SK-N-SH (cell line): Measurements from ENCODE around the gene BAIAP2L1. TPM values are rescaled to one million over a fixed set of nuclear protein-coding genes. Genes with fewer than 3 reads are reported as not detected.
"Not testable (repeated sequence)": the region's sequence is repeated elsewhere in the genome, so short reads cannot be mapped to it uniquely, and the experiment has no call there.

Source experiments
- CTCF ChIA-PET: fragments of 300-600, 350-600 bp; formaldehyde crosslinking; extraction: SDS; loops from one replicate; lab custom pipeline; 2021; lab: Yijun Ruan, JAX
- POLR2A ChIA-PET: fragments of 350-600 bp; sonication (Branson Sonifier 250); formaldehyde crosslinking; extraction: SDS; loops from one replicate; lab custom pipeline; 2020; ENCODE audit warnings: antibody characterized with exemption, inconsistent platforms; lab: Yijun Ruan, JAX
- DNase-seq: peaks from one replicate; pipeline ENCODE4 v3.0.0; 2012
- H2AFZ ChIP-seq: fragments of 200-600 bp; sonication (generic); 2 replicates; pipeline ENCODE4 v1.8.1; 2016; ENCODE audit warnings: antibody characterized with exemption, mild to moderate bottlenecking, low read depth
- H3F3A ChIP-seq: fragments of 200-600 bp; sonication (generic); replicated peaks from 2 replicates; pipeline ENCODE3; 2016; ENCODE audit warnings: antibody characterized with exemption, mild to moderate bottlenecking; ENCODE audit not compliant: insufficient read depth
- H3K27ac ChIP-seq, 2 experiments: fragments of 200-500 bp in 1 of 2; fragments of 200-600 bp in 1 of 2; sonication (Bioruptor generic) in 1 of 2; sonication (generic), shearing (Covaris generic) in 1 of 2; 2 replicates each; pipeline versions ENCODE4 v1.5.1 to v1.6.1; 2014 to 2016; ENCODE audit warnings: low read depth in 2 of 2, inconsistent platforms in 1 of 2, low read length in 1 of 2, mild to moderate bottlenecking in 1 of 2, mixed read lengths in 1 of 2
- H3K27me3 ChIP-seq: fragments of 200-600 bp; sonication (generic), shearing (Covaris generic); 2 replicates; pipeline ENCODE4 v1.6.1; 2016; ENCODE audit warnings: mixed run types; ENCODE audit not compliant: insufficient read depth
- H3K36me3 ChIP-seq, 2 experiments: fragments of 200-500 bp in 1 of 2; fragments of 200-600 bp in 1 of 2; sonication (Bioruptor generic) in 1 of 2; sonication (generic) in 1 of 2; replicated peaks in 1 of 2; 2 replicates each; pipeline versions ENCODE3 to v1.5.1; 2014 to 2016; ENCODE audit warnings: low read length in 1 of 2, mild to moderate bottlenecking in 1 of 2; ENCODE audit not compliant: insufficient read depth in 2 of 2, control insufficient read depth in 1 of 2
- H3K4me1 ChIP-seq, 2 experiments: fragments of 200-500 bp in 1 of 2; fragments of 200-600 bp in 1 of 2; sonication (Bioruptor generic) in 1 of 2; sonication (generic), shearing (Covaris generic) in 1 of 2; 2 replicates each; pipeline versions ENCODE4 v1.5.1 to v1.6.1; 2014 to 2016; ENCODE audit warnings: low read depth in 1 of 2, low read length in 1 of 2, mixed run types in 1 of 2; ENCODE audit not compliant: insufficient read depth in 2 of 2, control insufficient read depth in 1 of 2
- H3K4me2 ChIP-seq: fragments of 200-600 bp; sonication (generic), shearing (Covaris generic); 2 replicates; pipeline ENCODE4 v1.6.1; 2017; ENCODE audit warnings: mixed run types
- H3K4me3 ChIP-seq, 2 experiments: fragments of 200-500 bp in 1 of 2; fragments of 200-600 bp in 1 of 2; sonication (Bioruptor generic) in 1 of 2; sonication (generic), shearing (Covaris generic) in 1 of 2; 2 replicates each; pipeline versions ENCODE4 v1.5.1 to v1.8.1; 2014 to 2016; ENCODE audit warnings: low read depth in 2 of 2, inconsistent platforms in 1 of 2, low read length in 1 of 2, mild to moderate bottlenecking in 1 of 2, mixed read lengths in 1 of 2, moderate library complexity in 1 of 2
- H3K79me2 ChIP-seq: fragments of 200-600 bp; sonication (generic); 2 replicates; pipeline ENCODE4 v1.8.1; 2017; ENCODE audit warnings: mild to moderate bottlenecking; ENCODE audit not compliant: insufficient read depth
- H3K9ac ChIP-seq: fragments of 200-600 bp; sonication (generic); 2 replicates; pipeline ENCODE4 v1.6.1; 2017; ENCODE audit warnings: mixed run types
- H3K9me2 ChIP-seq: fragments of 200-600 bp; sonication (generic); 2 replicates; pipeline ENCODE4 v1.6.1; 2017; ENCODE audit warnings: mixed run types
- H3K9me3 ChIP-seq: fragments of 200-600 bp; sonication (generic); 2 replicates; pipeline ENCODE4 v1.6.1; 2017; ENCODE audit warnings: mixed run types, mild to moderate bottlenecking, moderate library complexity
- H4K20me1 ChIP-seq: fragments of 200-600 bp; sonication (generic); 2 replicates; pipeline ENCODE4 v1.6.1; 2017; ENCODE audit warnings: mild to moderate bottlenecking, mixed run types; ENCODE audit not compliant: insufficient read depth
- EZH2phosphoT487 ChIP-seq: fragments of 200-600 bp; sonication (generic); IDR thresholded peaks from 2 replicates; pipeline ENCODE4 v1.6.1; 2017; ENCODE audit warnings: low read depth, mixed run types, mild to moderate bottlenecking, antibody characterized with exemption, moderate library complexity, borderline replicate concordance
- FOXJ3 ChIP-seq: sonication (generic); formaldehyde crosslinking; IDR thresholded peaks from 2 replicates; pipeline ENCODE4 v1.5.1; 2020; ENCODE audit warnings: mild to moderate bottlenecking, missing genetic modification reagents
- MEF2A ChIP-seq: IDR thresholded peaks from 2 replicates; pipeline ENCODE4 v1.4.0; 2012; ENCODE audit warnings: low read depth, borderline replicate concordance
- POLR2AphosphoS5 ChIP-seq: IDR thresholded peaks from 2 replicates; pipeline ENCODE4 v1.6.1; 2012; ENCODE audit warnings: low read depth, low read length
- RAD21 ChIP-seq: IDR thresholded peaks from 2 replicates; pipeline ENCODE4 v1.6.1; 2012; ENCODE audit warnings: mild to moderate bottlenecking, low read length
- RCOR1 ChIP-seq: fragments of 150-350 bp; IDR thresholded peaks from 2 replicates; pipeline ENCODE4 v1.6.1; 2017; ENCODE audit warnings: antibody characterized with exemption, low read length
- REST ChIP-seq: IDR thresholded peaks from 2 replicates; pipeline ENCODE4 v1.6.1; 2012; ENCODE audit warnings: mild to moderate bottlenecking, low read depth, low read length, moderate library complexity
- RFX5 ChIP-seq: IDR thresholded peaks from 2 replicates; pipeline ENCODE4 v1.6.1; 2012; ENCODE audit warnings: mild to moderate bottlenecking, improper control_type of control experiment, low read length
- SIN3A ChIP-seq: IDR thresholded peaks from 2 replicates; pipeline ENCODE4 v1.6.1; 2012; ENCODE audit warnings: low read depth, mild to moderate bottlenecking, low read length, moderate library complexity, borderline replicate concordance
- TEAD4 ChIP-seq: IDR thresholded peaks from 2 replicates; pipeline ENCODE4 v1.4.0; 2012; ENCODE audit warnings: mild to moderate bottlenecking, borderline replicate concordance; ENCODE audit not compliant: insufficient read depth
- USF2 ChIP-seq: fragments of 150-350 bp; IDR thresholded peaks from 2 replicates; pipeline ENCODE4 v1.6.1; 2017; ENCODE audit warnings: antibody characterized with exemption, low read length, low read depth, borderline replicate concordance
- WGBS: methylation state at CpG from one replicate; pipeline ENCODE4 v1.1.6; 2017; ENCODE audit warnings: low lambda C conversion rate; 5-methylcytosine and 5-hydroxymethylcytosine counted together
- polyA plus RNA-seq, 3 experiments: library from polyadenylated mRNA; depleted of rRNA; stranded (reverse); fragments of >200 nt; gene quantifications; 2 replicates each; pipeline ENCODE4 v1.2.3, GENCODE V29; 2012

BAIAP2L1 gene
- polyA plus RNA-seq, 1 of the 3 experiments (the other 2 are of a cell fraction): 8.8 TPM

GRCh38 chr7:98440992-98441391 lies 40.1 kb upstream of the BAIAP2L1 start:
- DNase-seq, H4K20me1 ChIP-seq, H3F3A ChIP-seq, H3K9me2 ChIP-seq, H3K9ac ChIP-seq, H3K27me3 ChIP-seq, H3K79me2 ChIP-seq, POLR2A ChIA-PET, H3K4me1 ChIP-seq, H2AFZ ChIP-seq, H3K27ac ChIP-seq, H3K4me3 ChIP-seq, H3K9me3 ChIP-seq, H3K36me3 ChIP-seq, H3K4me2 ChIP-seq: not testable (repeated sequence)
- CTCF ChIA-PET: interaction anchor here (2.2 to 2.7 kb wide), 2 partner anchors 305 to 401 kb away, joined by 7 to 9 read pairs; no protein-coding TSS in a partner anchor
- WGBS: 59% methylated on average over 2 of the region's 2 CpGs

- H3K27me3 ChIP-seq: no peaks in the 10 kb centered on the region
- H3F3A ChIP-seq: no peaks in the 10 kb centered on the region
- H2AFZ ChIP-seq: no peak overlapping the region
- POLR2A ChIA-PET: no interaction called here
- no peaks in the 10 kb centered on the region for H4K20me1 ChIP-seq
- DNase-seq: no peak
- no peak for TF ChIP-seq RAD21
- TF ChIP-seq RCOR1: no peak
- TF ChIP-seq REST: no peak
- no peak for TF ChIP-seq EZH2phosphoT487
- no peak for TF ChIP-seq USF2
- no peak for TF ChIP-seq RFX5
- TF ChIP-seq POLR2AphosphoS5: no peak
- no peak for TF ChIP-seq FOXJ3 (CRISPR knock-in tag)
- no peak for TF ChIP-seq SIN3A
- no peak for TF ChIP-seq TEAD4
- TF ChIP-seq MEF2A: no peak
- TF ChIP-seq, all 33 proteins: peak for 0
- Histone ChIP-seq H3K4me3 (no peak overlapping the region), H3K4me2 (no peak overlapping the region), H3K79me2 (no peaks in the 10 kb centered on the region), H3K9me3 (no peaks in the 10 kb centered on the region), H3K36me3 (no peaks in the 10 kb centered on the region), H3K4me1 (no peaks in the 10 kb centered on the region; a peak in 1 of 4 replicates), H3K9me2 (no peaks in the 10 kb centered on the region), H3K27ac (no peak overlapping the region), H3K9ac (no peak overlapping the region)
- WGBS: 19% methylated on average over 2 of the region's 2 CpGs
- CTCF ChIA-PET: interaction anchor here (24.4 kb wide), 1 partner anchor 397 kb away, joined by 673 read pairs; no protein-coding TSS in a partner anchor
Measured at GRCh38 chr7:98439484-98439883, 38.6 kb upstream of the BAIAP2L1 start.
